HG03097 (cell line): Measurements from ENCODE around the gene TUBA8.
A peak's percentile ranks its signal among the peaks of the same experiment; 100 is the strongest.
"Not testable (repeated sequence)": the region's sequence is repeated elsewhere in the genome, so short reads cannot be mapped to it uniquely, and the experiment has no call there.

ENCODE experiments used
- ATAC-seq: cut with Tn5 transposase; IDR thresholded peaks from one replicate; pipeline ENCODE4 v1.9.1; 2021; ENCODE audit not compliant: unreplicated experiment, low FRiP score

Gene TUBA8

GRCh38 chr22:18110194-18110953 lies at the start of gene TUBA8:
TUBA8 (plus strand) TSS chr22:18110809; CDS start chr22:18110866, 57 bp downstream.
- peak; percentile 57 for ATAC-seq

GRCh38 chr22:18062421-18062820 lies 48.2 kb upstream of the TUBA8 start:
- ATAC-seq: no peak

GRCh38 chr22:18063306-18063705 lies 47.3 kb upstream of the TUBA8 start:
- no peak for ATAC-seq

GRCh38 chr22:18063715-18064114 lies 46.9 kb upstream of the TUBA8 start:
- ATAC-seq: not testable (repeated sequence)

GRCh38 chr22:18064636-18065035 lies 46.0 kb upstream of the TUBA8 start:
- ATAC-seq: no peak

GRCh38 chr22:18065256-18065655 lies 45.4 kb upstream of the TUBA8 start:
- no peak for ATAC-seq

GRCh38 chr22:18066181-18066859 lies 44.3 kb upstream of the TUBA8 start:
- no peak for ATAC-seq

- no peak for ATAC-seq
Observed at GRCh38 chr22:18067121-18067520, 43.5 kb upstream of the TUBA8 start.

GRCh38 chr22:18067548-18068341 lies 42.9 kb upstream of the TUBA8 start:
- ATAC-seq: no peak

GRCh38 chr22:18068381-18068988 lies 42.1 kb upstream of the TUBA8 start:
- ATAC-seq: no peak

- ATAC-seq: no peak
Observed at GRCh38 chr22:18069041-18069440, 41.6 kb upstream of the TUBA8 start.

- ATAC-seq: no peak
Observed at GRCh38 chr22:18070041-18070440, 40.6 kb upstream of the TUBA8 start.

GRCh38 chr22:18070556-18071306 lies 39.9 kb upstream of the TUBA8 start:
- no peak for ATAC-seq

GRCh38 chr22:18071307-18071967 lies 39.2 kb upstream of the TUBA8 start:
- not testable (repeated sequence) for ATAC-seq

GRCh38 chr22:18071968-18072310 lies 38.7 kb upstream of the TUBA8 start:
- ATAC-seq: no peak

- ATAC-seq: no peak
Observed at GRCh38 chr22:18073467-18073866, 37.1 kb upstream of the TUBA8 start.

- ATAC-seq: not testable (repeated sequence)
Observed at GRCh38 chr22:18073927-18074326, 36.7 kb upstream of the TUBA8 start.

GRCh38 chr22:18075101-18075719 lies 35.4 kb upstream of the TUBA8 start:
- no peak for ATAC-seq
